ENCODE results near the gene PPP4R2. TPM values are rescaled to one million over a fixed set of nuclear protein-coding genes. Genes with fewer than 3 reads are reported as not detected.

Gene PPP4R2
- total and polyA plus RNA-seq, 2 donors (not counting 3 experiments of a cell fraction or from before 2014, with no cell fraction given): 6.5 to 74.4 TPM

DNA sequence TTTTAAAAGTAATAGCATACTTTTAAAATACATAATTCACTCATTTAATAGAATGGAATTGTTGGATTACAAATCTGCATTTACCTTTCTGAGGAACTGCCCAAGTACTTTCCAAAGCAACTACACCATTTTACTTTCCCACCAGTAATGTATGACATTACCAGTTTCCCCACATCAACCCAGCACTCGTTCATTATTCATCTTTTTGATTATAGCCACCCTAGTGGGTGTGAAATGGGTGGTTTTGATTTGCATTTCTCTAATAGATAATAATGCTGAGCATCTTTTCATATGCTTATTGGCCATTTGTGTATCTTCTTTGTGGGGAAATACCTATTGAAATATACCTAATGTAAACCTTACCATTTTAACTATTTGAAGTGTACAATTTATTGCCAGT lies 46.8 kb downstream of the PPP4R2 start:
- Histone ChIP-seq H3K4me3 (replicated peaks in 1 of 3; ENCODE audit: insufficient read depth in 1 of 3, low read depth in 1 of 3, low read length in 3 of 3) (no peak overlapping the region), H3K4me2 (ENCODE audit: insufficient read depth, low read length) (no peak overlapping the region), H3K9me3 (replicated peaks; ENCODE audit: control insufficient read depth, insufficient read depth, low read length) (no peaks in the 10 kb centered on the region), H3K27ac (ENCODE audit: insufficient read depth, low read depth, low read length) (no peak overlapping the region), H3K9me1 (replicated peaks; ENCODE audit: control insufficient read depth, extremely low read depth, insufficient read depth, low read length) (no peaks in the 10 kb centered on the region), H3K79me2 (ENCODE audit: control insufficient read depth, insufficient read depth, low read length) (peaks cover 100% of the 10 kb centered on the region), H3K36me3 (ENCODE audit: control insufficient read depth in 2 of 2, extremely low read depth in 1 of 2, insufficient read depth in 2 of 2, low read length in 2 of 2) (no peaks in the 10 kb centered on the region), H2AFZ (ENCODE audit: low read depth, low read length) (no peak overlapping the region), H4K20me1 (replicated peaks; ENCODE audit: control insufficient read depth, extremely low read depth, insufficient read depth, low read length) (peaks cover 24% of the 10 kb centered on the region), H3K4me1 (ENCODE audit: control insufficient read depth, extremely low read depth, insufficient read depth, low read length) (peaks cover 8% of the 10 kb centered on the region), H3K27me3 (ENCODE audit: control insufficient read depth in 2 of 2, insufficient read depth in 2 of 2, low read length in 2 of 2) (no peaks in the 10 kb centered on the region), H3K9ac (replicated peaks; ENCODE audit: extremely low read depth, insufficient read depth, low read length) (no peak overlapping the region)
- TF ChIP-seq CTCF (IDR thresholded peaks at IDR 0.05; ENCODE audit: extremely low read depth in 1 of 2, insufficient read depth in 1 of 2, low read depth in 1 of 2, low read length in 2 of 2) (no peak), POLR2A (IDR thresholded peaks at IDR 0.05; ENCODE audit: low read depth, low read length) (no peak), MYC (IDR thresholded peaks at IDR 0.05; ENCODE audit: low read depth, low read length) (no peak), JUN (IDR thresholded peaks at IDR 0.05; ENCODE audit: borderline replicate concordance, insufficient read depth, insufficient read length, low read depth) (no peak), EZH2 (IDR thresholded peaks at IDR 0.05; ENCODE audit: borderline replicate concordance, low read depth, low read length, severe bottlenecking) (no peak), FOS (IDR thresholded peaks at IDR 0.05; ENCODE audit: borderline replicate concordance, insufficient read depth, low read length) (no peak), GATA2 (IDR thresholded peaks at IDR 0.05; ENCODE audit: insufficient read depth, insufficient read length, low read depth, low read length) (no peak), MAX (IDR thresholded peaks at IDR 0.05; ENCODE audit: insufficient read depth, insufficient read length) (no peak), POLR2AphosphoS5 (IDR thresholded peaks at IDR 0.05; ENCODE audit: insufficient read depth, low read depth, low read length) (no peak)
- dilution Hi-C loops (cut with MboI; ENCODE audit: extremely low pct_ligation_motif_present, low sequenced_read_pairs) (no loop called here), intact Hi-C loops (cut with micrococcal nuclease) (no loop called here)
- ChIA-PET POLR2A (no interaction called here), CTCF (no interaction called here)
- no peak for DNase-seq (ENCODE audit: low read depth, low spot score)
- FAIRE-seq: no peak
- no TSS peak for BruUV-seq (replicated peaks)

Measured in endothelial cell of umbilical vein (primary cell).